Mammary epithelial cell (primary cell): Measurements from ENCODE around the gene QSOX2.

Experiments used
- CTCF ChIP-seq, 2 donors: IDR thresholded peaks in 1 of 2; conservative IDR thresholded peaks in 1 of 2; 2 replicates each; pipeline ENCODE4 v1.5.1; 2011 to 2012; ENCODE audit warnings: inconsistent platforms in 2 of 2, low read length in 2 of 2, mild to moderate bottlenecking in 2 of 2, control low read depth in 1 of 2, low read depth in 1 of 2; ENCODE audit not compliant: insufficient read depth in 1 of 2; ENCODE audit errors: extremely low read depth in 1 of 2
- EZH2 ChIP-seq: IDR thresholded peaks from 2 replicates; pipeline ENCODE4 v1.6.1; 2012; ENCODE audit warnings: low read length, inconsistent platforms, borderline replicate concordance

GRCh38 chr9:136279471-136279870 lies 33.9 kb upstream of the QSOX2 start:
- TF ChIP-seq EZH2 (no peak), CTCF (conservative IDR thresholded peaks at IDR 0.05 in 1 of 2, IDR thresholded peaks at IDR 0.05 in 1 of 2; ENCODE audit: extremely low read depth in 1 of 2, insufficient read depth in 1 of 2, low read depth in 1 of 2, low read length in 2 of 2) (no peak)
